B cell (primary cell): ENCODE results near the gene RERE.

ENCODE experiments used
- CTCF ChIP-seq: fragments of 200-600 bp; IDR thresholded peaks from one replicate; pipeline ENCODE4 v1.8.0; 2022; ENCODE audit warnings: antibody characterized with exemption, mild to moderate bottlenecking
- EZH2 ChIP-seq: IDR thresholded peaks from 2 replicates; pipeline ENCODE4 v1.6.1; 2012; ENCODE audit warnings: borderline replicate concordance, low read depth, mild to moderate bottlenecking, moderate library complexity, low read length; ENCODE audit not compliant: insufficient read depth, poor library complexity, severe bottlenecking

DNA sequence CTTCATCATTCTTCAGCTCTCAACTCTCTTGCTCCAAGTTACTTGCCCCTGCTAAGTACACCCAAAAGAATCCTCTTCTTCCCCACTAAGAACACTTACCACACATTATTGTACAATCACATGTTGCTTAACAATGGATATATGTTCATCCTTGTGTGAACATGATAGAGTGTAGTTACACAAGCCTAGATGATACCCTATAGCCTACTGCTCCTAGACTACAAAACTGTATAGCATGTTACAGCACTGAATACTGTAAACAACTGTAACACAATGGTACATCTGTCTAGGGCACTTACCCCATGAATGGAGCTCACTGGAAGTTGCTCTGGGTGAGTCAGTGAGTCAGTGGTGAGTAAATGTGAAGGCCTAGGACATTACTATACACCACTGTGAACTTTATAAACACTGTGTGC is 77.4 kb downstream of the RERE start:
- no peak for TF ChIP-seq CTCF
- TF ChIP-seq EZH2 = no peak
